ENCODE measurements around the gene SCCPDH.
"Not testable (repeated sequence)": the region's sequence is repeated elsewhere in the genome, so short reads cannot be mapped to it uniquely, and the experiment has no call there.

The SCCPDH gene

GRCh38 chr1:246708166-246708565 is 16.0 kb upstream of the SCCPDH start:
- DNase-seq (ENCODE audit: low read depth), result no peak

DNA sequence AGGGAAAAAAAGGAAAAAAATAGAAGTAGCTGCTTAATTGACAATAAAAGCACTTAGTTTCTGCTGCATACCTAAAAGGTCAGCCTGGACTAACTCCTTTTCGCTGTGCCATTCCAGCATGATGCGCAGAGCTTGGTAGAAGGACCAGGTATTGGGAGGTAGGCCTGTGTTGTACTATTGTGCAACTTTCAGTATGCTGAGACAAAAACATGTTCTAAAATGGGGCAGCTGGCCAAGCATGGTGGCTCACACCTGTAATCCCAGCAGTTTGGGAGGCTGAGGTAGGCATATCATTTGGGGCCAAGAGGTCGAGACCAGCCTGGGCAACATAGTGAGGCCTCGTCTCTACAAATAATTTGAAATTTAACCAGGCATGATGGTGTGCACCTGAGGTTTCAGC is 15.0 kb upstream of the SCCPDH start:
- no peak for DNase-seq (ENCODE audit: low read depth)

GRCh38 chr1:246709835-246710234 is 14.4 kb upstream of the SCCPDH start:
- DNase-seq (ENCODE audit: low read depth), result no peak

DNA sequence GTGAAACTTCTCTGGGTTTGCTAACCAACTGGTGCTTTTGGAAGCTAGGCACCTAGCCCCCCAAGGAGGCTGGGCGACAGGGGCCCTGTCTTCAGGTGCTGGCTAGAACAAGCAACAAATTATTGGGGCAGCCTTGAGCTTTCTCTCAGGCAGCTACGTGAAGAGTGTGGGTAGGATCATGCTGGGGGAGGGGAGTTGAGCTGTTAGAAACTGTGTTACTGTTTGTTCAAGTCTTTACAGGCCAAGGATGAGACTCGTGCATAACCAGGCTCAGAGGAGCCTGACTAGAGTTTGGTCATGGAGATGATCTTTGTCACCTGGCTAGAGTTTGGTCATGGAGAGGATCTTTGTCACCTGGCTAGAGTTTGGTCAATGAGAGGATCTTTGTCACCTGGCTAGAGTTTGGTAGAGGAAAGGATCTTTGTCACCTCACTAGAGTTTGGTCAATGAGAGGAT is 12.6 kb upstream of the SCCPDH start:
- no peak for DNase-seq (ENCODE audit: low read depth)

DNA sequence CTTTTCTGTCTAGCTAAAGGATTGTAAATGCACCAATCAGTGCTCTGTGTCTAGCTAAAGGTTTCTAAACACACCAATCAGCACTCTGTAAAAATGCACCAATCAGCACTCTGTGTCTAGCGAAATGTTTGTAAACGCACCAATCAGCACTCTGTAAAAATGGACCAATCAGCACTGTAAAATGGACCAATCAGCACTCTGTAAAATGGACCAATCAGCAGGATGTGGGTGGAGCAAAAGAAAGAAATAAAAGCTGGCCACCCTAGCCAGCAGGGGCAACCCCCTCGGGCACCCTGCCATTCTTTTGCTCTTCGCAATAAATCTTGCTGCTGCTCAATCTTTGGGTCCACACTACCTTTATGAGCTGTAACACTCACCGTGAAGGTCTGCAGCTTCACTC is 11.8 kb upstream of the SCCPDH start:
- DNase-seq (ENCODE audit: low read depth), result not testable (repeated sequence)

GRCh38 chr1:246719361-246719760 is 4.8 kb upstream of the SCCPDH start:
- DNase-seq (ENCODE audit: low read depth), result not testable (repeated sequence)

DNA sequence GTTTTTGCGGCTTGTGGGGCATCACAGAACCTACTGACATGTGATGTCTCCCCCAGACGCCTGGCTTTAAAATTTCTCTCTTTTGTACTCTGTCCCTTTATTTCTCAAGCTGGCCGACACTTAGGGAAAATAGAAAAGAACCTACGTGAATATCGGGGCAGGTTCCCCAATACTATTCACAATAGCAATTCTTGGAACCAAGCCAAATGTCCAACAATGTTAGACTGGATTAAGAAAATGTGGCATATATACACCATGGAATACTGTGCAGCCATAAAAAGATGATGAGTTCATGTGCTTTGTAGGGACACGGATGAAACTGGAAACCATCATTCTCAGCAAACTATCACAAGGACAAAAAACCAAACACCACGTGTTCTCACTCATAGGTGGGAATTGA is 3.4 kb upstream of the SCCPDH start:
- DNase-seq (ENCODE audit: low read depth), result not testable (repeated sequence)

DNA sequence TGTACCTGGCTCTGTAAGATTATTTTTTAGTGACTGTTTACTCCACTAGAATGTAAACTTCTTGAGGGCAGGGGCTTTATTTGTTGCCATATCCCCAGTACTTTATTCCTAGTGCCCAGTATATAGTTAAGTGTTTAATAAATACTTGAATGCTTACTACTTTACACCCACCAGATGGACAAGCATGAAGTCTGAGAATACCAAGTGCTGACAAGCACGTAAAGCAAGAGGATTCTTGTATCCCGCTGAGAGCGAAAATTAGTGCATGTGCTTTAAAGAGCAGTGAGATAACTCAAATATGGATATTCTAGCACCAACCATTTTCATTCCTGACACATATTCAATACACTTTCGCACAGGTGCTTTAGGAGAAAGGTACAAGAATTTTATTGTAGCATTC is 1.5 kb upstream of the SCCPDH start:
- DNase-seq (ENCODE audit: low read depth), result no peak

- DNase-seq (ENCODE audit: low read depth), result no peak
Measured at GRCh38 chr1:246724731-246725095, 504 bp downstream of the SCCPDH start.

DNA sequence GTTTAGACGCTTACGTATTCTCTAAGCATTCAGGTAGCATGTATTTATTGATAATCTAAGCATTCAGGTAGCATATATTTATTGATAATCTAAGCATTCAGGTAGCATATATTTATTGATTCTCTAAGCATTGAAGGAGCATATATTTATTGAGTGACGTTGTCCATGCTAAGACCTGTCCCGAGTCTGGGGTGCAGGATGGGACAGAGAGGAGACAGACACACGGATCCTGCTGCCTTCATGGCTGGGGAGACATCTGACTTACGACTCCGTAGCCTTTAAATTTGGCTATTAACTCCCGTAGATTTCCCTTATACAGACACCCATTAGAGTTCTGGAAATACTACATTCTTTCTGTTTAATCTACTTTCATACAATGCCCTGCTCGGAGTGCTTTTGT is 982 bp downstream of the SCCPDH start:
- no peak for DNase-seq (ENCODE audit: low read depth)

DNA sequence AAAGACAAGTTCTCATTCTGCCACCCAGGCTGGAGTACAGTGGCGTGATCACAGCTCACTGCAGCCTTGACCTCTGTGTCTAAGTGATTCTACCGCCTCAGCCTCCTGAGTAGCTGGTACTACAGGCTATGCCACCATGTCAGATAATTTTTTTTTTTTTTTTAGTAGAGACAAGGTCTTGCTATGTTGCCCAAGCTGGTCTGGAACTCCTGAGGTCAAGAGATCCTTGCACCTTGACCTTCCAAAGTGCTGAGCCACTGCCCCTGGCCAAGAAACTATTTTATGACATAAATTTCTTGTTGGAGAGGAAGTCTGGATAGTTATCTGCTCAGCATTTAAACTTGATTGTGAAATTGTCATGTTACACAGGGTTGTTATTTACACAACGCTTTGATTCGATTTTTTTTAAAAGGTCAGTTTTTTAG is 2.1 kb downstream of the SCCPDH start:
- no peak for DNase-seq (ENCODE audit: low read depth)

DNA sequence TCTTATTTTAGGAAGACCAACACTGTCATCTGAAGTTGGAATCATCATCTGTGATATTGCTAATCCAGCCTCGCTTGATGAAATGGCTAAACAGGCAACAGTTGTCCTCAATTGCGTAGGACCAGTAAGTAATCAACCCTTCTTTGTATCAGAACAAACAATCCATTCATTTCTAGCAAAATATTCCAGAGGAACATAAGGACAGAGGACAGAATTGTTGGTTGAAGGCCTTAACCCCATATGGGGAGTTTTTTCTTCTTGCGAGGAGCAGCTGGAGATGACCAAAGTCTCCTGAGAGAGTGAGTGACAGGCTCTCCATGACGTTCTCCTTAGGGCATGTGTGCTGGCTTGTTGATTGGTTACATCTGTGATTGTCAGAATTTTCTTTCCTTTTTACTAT is 2.7 kb downstream of the SCCPDH start:
- DNase-seq (ENCODE audit: low read depth), result no peak

DNA sequence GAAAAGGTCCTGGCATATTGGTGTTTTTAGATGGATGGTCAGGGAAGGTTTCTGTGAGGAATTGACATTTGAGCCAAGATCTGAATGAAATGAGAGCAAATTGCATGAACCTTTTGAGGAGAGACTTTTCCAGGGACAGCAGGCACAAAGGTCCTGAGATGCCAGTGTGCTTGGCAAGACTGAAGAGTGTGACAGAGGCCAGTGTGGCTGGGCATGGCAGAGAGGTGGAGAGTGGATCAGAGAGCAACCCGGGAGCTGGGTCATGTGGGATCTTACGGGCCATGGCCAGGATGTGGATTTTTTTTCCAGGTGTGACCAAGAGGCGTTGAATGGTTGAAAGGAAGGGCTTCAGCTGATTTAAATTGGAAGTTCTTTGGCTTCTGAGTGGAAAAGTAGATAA is 3.4 kb downstream of the SCCPDH start:
- DNase-seq (ENCODE audit: low read depth), result no peak

GRCh38 chr1:246728311-246728710 is 4.1 kb downstream of the SCCPDH start:
- DNase-seq (ENCODE audit: low read depth), result no peak

DNA sequence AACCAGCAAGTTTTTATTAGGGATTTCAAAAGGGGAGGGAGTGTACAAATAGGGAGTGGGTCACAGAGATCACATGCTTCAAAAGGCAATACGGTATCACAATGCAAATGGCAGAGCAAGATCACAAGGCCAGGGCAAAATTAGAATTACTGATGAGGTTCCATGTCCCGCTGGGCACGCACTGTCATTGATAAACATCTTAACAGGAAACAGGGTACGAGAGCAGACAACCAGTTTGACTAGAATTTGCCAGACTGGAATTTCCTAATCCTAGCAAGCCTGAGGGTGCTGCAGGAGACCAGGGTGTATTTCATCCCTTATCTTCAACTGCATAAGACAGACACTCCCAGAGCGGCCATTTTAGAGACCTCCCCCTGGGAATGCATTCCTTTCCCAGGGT is 4.8 kb downstream of the SCCPDH start:
- not testable (repeated sequence) for DNase-seq (ENCODE audit: low read depth)

DNA sequence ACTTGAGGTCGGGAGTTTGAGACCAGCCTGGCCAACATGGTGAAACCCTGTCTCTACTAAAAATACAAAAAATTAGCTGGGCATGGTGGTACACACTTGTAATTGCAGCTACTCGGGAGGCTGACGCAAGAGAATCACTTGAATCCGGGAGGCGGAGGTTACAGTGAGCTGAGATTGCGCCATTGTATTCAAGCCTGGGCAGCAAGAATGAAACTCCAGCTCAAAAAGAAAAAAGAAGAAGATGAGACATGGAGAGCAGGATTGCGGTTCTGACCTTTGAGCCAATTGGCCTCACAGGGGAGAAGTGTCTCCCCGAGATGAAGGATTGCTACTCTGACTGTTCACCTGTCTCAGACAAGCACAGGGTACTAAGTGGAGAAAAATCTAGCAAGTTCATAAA is 6.6 kb downstream of the SCCPDH start:
- no peak for DNase-seq (ENCODE audit: low read depth)

- DNase-seq (ENCODE audit: low read depth), result not testable (repeated sequence)
Measured at GRCh38 chr1:246731873-246732272, 7.7 kb downstream of the SCCPDH start.

DNA sequence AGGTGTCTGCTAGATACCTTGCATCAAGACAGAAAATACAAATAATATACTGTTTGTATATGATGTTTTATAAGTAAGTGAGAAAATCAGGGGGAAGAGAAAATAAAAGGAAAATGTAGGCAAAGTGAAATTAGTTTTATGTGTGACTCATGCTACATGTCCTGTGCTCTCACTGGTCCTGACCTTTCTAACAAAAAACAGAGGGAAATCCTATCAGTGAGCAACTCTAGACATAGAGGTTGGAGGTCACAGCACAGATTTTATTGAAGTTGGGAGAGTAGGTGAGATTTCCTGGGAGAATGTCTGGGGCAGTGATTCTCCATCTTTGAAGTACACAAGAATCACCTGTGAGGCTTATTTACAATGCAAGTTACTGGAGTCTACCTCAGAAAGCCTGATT is 9.5 kb downstream of the SCCPDH start:
- DNase-seq (ENCODE audit: low read depth), result no peak

DNA sequence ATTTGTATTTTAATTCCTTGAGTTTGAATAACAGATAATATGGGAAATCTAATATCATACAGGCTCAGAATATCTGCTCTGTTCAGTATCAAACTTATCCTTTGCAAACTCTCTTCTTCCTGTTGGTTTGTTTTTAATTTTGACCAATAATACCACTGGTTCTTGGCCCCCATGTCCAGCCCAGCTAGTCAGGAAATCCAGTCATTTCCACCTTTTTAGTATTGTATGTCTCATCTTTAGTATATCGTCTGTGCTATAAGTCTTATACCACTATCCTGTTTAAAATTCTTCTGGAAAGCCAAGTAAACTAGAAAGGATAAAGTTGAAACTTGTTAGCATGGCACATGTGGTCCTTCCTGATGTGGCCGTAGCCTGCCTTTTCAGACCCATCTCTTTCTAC is 10.7 kb downstream of the SCCPDH start:
- no peak for DNase-seq (ENCODE audit: low read depth)

DNA sequence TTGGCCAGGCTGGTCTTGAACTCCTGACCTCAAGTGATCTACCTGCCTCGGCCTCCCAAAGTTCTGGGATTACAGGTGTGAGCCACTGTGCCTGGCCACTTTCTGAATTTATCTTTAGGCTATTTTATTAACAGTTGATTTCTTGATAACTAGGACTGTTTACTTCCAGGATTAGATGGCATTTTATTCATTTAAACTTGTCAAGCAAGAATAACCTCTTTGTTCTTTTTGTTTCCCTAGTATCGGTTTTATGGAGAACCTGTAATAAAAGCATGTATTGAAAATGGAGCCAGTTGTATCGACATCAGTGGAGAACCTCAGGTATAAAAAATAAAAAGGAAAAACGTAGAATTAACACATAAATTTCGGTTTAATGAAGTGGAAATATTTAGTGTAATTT is 11.5 kb downstream of the SCCPDH start:
- no peak for DNase-seq (ENCODE audit: low read depth)

DNA sequence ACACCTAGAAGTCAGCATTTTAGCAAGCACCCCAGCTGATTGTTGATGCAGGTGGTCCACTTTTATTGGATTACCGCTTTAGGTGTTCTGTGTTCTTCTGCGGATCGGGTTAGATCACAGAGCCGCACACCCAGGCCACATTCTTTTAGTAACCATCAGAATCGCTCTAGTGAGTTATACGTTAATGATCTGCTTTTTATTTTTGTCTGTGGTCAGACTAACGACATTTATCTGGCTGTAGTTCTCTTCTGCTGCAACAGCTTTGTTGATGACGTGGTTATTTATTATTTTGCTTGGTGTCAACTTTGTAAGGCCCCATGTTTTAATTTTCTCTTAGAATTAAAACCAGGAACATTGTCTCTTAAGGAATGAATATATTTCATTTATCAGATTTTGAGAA is 18.2 kb downstream of the SCCPDH start:
- DNase-seq (ENCODE audit: low read depth), result no peak

- not testable (repeated sequence) for DNase-seq (ENCODE audit: low read depth)
Measured at GRCh38 chr1:246746155-246746554, 21.9 kb downstream of the SCCPDH start.

GRCh38 chr1:246748006-246748405 is 23.8 kb downstream of the SCCPDH start:
- DNase-seq (ENCODE audit: low read depth), result no peak

DNA sequence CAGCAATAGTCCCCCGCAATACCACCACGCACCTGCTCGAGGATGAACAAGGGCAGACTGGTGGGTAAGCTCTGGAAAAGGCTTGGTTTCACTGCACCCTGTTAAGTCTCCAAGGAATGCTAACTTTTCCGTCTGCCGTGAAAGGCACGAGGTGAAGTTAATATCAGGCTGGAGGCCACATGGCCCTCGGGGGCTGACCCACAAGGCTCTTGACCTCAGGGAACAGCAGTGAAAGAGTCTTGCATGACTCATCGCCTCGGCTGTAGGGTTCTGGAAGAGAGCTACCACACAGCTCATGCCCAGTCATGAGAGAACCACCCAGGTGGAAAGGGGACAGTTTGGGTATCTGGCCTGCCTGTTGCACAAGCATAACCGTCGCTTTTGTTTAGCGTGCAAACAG is 24.7 kb downstream of the SCCPDH start:
- no peak for DNase-seq (ENCODE audit: low read depth)

DNA sequence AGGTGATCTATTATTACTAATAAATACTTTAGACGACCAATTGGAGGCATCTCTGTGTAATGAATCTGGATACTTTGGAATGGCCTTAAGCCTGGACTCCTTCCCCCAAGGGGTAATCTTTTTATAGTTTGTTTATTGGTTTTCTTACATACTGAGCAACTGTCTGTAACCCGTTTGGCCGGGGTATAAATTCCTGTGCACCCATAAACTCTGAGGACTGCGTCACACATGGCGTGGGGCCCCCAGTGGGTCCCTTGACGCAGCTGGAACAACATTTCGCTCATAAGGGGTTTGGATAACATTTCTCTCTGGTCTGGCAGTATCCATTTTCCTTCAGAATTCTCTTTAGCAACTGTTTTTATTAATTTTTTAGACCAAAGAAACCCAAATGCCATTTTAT is 26.5 kb downstream of the SCCPDH start:
- DNase-seq (ENCODE audit: low read depth), result no peak
